Measurements from ENCODE around the gene STYXL2. TPM values are rescaled to one million over a fixed set of nuclear protein-coding genes. Genes with fewer than 3 reads are reported as not detected.

Gene STYXL2
- total RNA-seq, 1 experiment from 2014 or later, result not detected

DNA sequence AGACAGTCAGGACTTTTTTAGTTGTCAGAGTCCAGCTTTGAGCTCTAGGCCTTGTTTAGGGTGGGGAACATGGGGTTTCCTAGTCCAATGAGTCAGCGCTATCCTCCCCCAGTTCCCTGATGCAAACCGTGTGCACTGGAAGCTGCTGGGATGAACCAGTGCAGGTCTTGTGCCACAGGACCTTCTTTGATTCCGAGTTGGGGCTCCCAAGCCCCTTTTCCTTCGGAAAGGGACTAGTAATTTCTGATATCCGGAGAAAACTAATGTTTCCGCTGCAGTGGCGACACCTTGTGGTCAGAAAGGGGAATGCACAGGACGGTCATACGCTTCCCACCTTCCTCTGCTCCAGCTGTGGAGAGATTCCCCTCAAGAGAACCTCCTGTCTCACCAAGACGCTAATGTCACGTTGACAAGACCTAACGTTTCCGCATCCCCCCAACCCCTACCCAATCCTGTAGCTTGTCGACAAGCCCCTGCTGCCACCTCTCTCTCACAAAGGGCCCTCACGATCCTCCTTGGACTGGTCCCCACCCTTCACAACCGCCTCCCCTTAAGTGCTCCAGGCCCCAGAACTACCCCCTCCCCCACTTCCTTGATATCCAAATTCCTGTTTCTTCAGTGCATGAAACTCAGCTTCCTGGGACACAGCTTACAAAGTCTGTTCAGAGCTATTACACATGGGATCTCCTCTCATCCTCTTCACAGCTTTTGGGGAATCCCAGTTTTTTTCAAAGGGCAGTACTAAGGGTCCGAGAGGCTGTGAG lies 34.6 kb upstream of the STYXL2 start:
- Histone ChIP-seq H3K9me3 (ENCODE audit: control insufficient read depth, insufficient read depth, low read depth, low read length) (no peaks in the 10 kb centered on the region), H3K36me3 (ENCODE audit: control insufficient read depth, insufficient read depth, low read length) (no peaks in the 10 kb centered on the region), H3K4me3 (ENCODE audit: low read depth in 2 of 2, low read length in 2 of 2) (0 out of 4 replicates have a peak overlapping the region, but pooled peaks of 1 of the 2 experiments have one; percentile 16), H3K27me3 (ENCODE audit: control insufficient read depth, insufficient read depth, low read length) (no peaks in the 10 kb centered on the region), H3K27ac (ENCODE audit: low read length) (peak overlapping the region; percentile 40; the same call in 1 of the 2 replicates), H3K4me1 (ENCODE audit: control insufficient read depth, insufficient read depth, low read length) (no peaks in the 10 kb centered on the region)
- intact Hi-C loops (cut with micrococcal nuclease; ENCODE audit: unreplicated experiment) (loop anchor here (1.0 kb wide), 1 partner anchor 149 kb away; no protein-coding TSS in a partner anchor), in situ Hi-C loops (cut with HindIII; ENCODE audit: low pct_unique_long_range_greater_than_20kb, low sequenced_read_pairs) (no loop called here)
- TF ChIP-seq TCF7L2 (IDR thresholded peaks at IDR 0.05; ENCODE audit: low read depth, low read length), result no peak
- TF ChIP-seq CTCF (IDR thresholded peaks at IDR 0.05), result peak; percentile 95
- ATAC-seq (peak; percentile 64), DNase-seq (ENCODE audit: low read depth, low spot score) (no peak)
- POLR2A ChIA-PET, result no interaction called here
- no TSS peak for BruUV-seq (replicated peaks)
- CTCF ChIA-PET, result interaction anchor here (0.5 to 3.2 kb wide), 12 partner anchors 9 to 410 kb away, joined by 3 to 61 read pairs (median 5); partner anchors contain the start of genes POGK and TADA1

DNA sequence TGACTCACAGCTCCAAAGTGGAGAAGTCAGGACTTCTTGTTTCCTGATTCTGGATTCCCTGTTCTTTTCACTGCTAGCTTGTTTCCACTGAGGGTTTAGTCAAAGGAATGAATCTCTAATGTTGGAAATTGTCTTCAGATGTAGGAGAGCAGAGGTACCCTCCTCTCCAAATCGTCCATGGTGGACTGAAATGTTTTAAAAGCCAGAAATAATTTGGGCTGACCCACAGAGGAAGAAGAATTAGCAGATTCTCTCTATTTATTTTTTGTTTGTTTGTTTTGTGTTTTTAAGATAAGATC lies 34.1 kb upstream of the STYXL2 start:
- DNase-seq (ENCODE audit: low read depth, low spot score), result no peak
- ChIA-PET POLR2A (no interaction called here), CTCF (interaction anchor here (0.6 to 3.2 kb wide), 10 partner anchors 9 to 410 kb away, joined by 3 to 61 read pairs (median 5); partner anchors contain the start of genes POGK and TADA1)
- no peaks in the 10 kb centered on the region for H3K27me3 ChIP-seq (ENCODE audit: control insufficient read depth, insufficient read depth, low read length)
- intact Hi-C loops (cut with micrococcal nuclease; ENCODE audit: unreplicated experiment), result loop anchor here (1.0 kb wide), 1 partner anchor 149 kb away; no protein-coding TSS in a partner anchor
- BruUV-seq (replicated peaks), result no TSS peak
- TF ChIP-seq REST (IDR thresholded peaks at IDR 0.05; ENCODE audit: insufficient read depth in 1 of 2, low read depth in 2 of 2, low read length in 1 of 2) (no peak), TCF7L2 (IDR thresholded peaks at IDR 0.05; ENCODE audit: low read depth, low read length) (no peak), CTCF (IDR thresholded peaks at IDR 0.05) (no peak), POLR2AphosphoS5 (IDR thresholded peaks at IDR 0.05; ENCODE audit: low read depth, low read length) (no peak), SIN3A (IDR thresholded peaks at IDR 0.05; ENCODE audit: borderline replicate concordance, insufficient read depth, low read depth, low read length) (no peak)
- no peaks in the 10 kb centered on the region for H3K4me1 ChIP-seq (ENCODE audit: control insufficient read depth, insufficient read depth, low read length)
- in situ Hi-C loops (cut with HindIII; ENCODE audit: low pct_unique_long_range_greater_than_20kb, low sequenced_read_pairs), result no loop called here
- no peak overlapping the region for H3K27ac ChIP-seq (ENCODE audit: low read length)
- no peak for ATAC-seq
- H3K9me3 ChIP-seq (ENCODE audit: control insufficient read depth, insufficient read depth, low read depth, low read length), result no peaks in the 10 kb centered on the region
- H3K4me3 ChIP-seq (ENCODE audit: low read depth in 2 of 2, low read length in 2 of 2), result no peak overlapping the region
- H3K36me3 ChIP-seq (ENCODE audit: control insufficient read depth, insufficient read depth, low read length), result no peaks in the 10 kb centered on the region

All from Panc1 (cell line).